MCF 10A (cell line): ENCODE measurements around the gene CCDC24. TPM values are rescaled to one million over a fixed set of nuclear protein-coding genes. Genes with fewer than 3 reads are reported as not detected.

ENCODE experiments used
- BruUV-seq: library from RNA; stranded (reverse); fragments of 400-500 nt; replicated peaks from 2 replicates; lab custom pipeline; 2021; lab: Mats Ljungman, UMichigan
- CTCF ChIA-PET: fragments of 300-600 bp; sonication (Branson Sonifier 250); formaldehyde crosslinking; extraction: SDS; loops from one replicate; lab custom pipeline; 2021; ENCODE audit warnings: antibody characterized with exemption, inconsistent platforms; lab: Yijun Ruan, JAX
- POLR2A ChIA-PET: fragments of 300-600, 350-650 bp; sonication (Branson Sonifier 250); formaldehyde crosslinking; extraction: SDS; loops from one replicate; lab custom pipeline; 2020; ENCODE audit warnings: antibody characterized with exemption, inconsistent platforms; lab: Yijun Ruan, JAX
- DNase-seq: peaks from one replicate; pipeline ENCODE4 v3.0.0-alpha.2; 2018; ENCODE audit not compliant: unreplicated experiment
- H3K27ac Mint-ChIP-seq: one replicate; pipeline ENCODE4 v1.8.0; 2022; ENCODE audit warnings: mild to moderate bottlenecking, low read depth, mixed read lengths; ENCODE audit not compliant: unreplicated experiment
- H3K27me3 Mint-ChIP-seq: one replicate; pipeline ENCODE4 v1.8.0; 2022; ENCODE audit warnings: mixed read lengths; ENCODE audit not compliant: insufficient read depth, unreplicated experiment
- H3K36me3 Mint-ChIP-seq: one replicate; pipeline ENCODE4 v1.8.0; 2022; ENCODE audit warnings: mild to moderate bottlenecking, moderate library complexity, mixed read lengths; ENCODE audit not compliant: insufficient read depth, unreplicated experiment
- H3K4me1 Mint-ChIP-seq: one replicate; pipeline ENCODE4 v1.8.0; 2022; ENCODE audit warnings: mixed read lengths; ENCODE audit not compliant: insufficient read depth, unreplicated experiment
- H3K4me3 Mint-ChIP-seq: one replicate; pipeline ENCODE4 v1.8.0; 2022; ENCODE audit warnings: mild to moderate bottlenecking, moderate library complexity, mixed read lengths; ENCODE audit not compliant: unreplicated experiment
- H3K9me3 Mint-ChIP-seq: one replicate; pipeline ENCODE4 v1.8.0; 2022; ENCODE audit warnings: mixed read lengths; ENCODE audit not compliant: unreplicated experiment
- intact Hi-C: fragments of 100-400 bp; cut with micrococcal nuclease; formaldehyde crosslinking; loops from 2 replicates; pipeline ENCODE4 v1.14.1; 2022
- total RNA-seq: library from RNA; stranded (reverse); gene quantifications from 2 replicates; pipeline ENCODE4 v1.2.3, GENCODE V29; 2022
- TF ChIP-seq, protein P1 (sequence below): fragments of 200-600 bp; IDR thresholded peaks from one replicate; pipeline ENCODE4 v1.8.0; 2022; ENCODE audit warnings: antibody characterized with exemption, mild to moderate bottlenecking; ENCODE audit not compliant: unreplicated experiment

Gene CCDC24
- total RNA-seq, 1 experiment from 2014 or later, result 4.8 TPM

DNA sequence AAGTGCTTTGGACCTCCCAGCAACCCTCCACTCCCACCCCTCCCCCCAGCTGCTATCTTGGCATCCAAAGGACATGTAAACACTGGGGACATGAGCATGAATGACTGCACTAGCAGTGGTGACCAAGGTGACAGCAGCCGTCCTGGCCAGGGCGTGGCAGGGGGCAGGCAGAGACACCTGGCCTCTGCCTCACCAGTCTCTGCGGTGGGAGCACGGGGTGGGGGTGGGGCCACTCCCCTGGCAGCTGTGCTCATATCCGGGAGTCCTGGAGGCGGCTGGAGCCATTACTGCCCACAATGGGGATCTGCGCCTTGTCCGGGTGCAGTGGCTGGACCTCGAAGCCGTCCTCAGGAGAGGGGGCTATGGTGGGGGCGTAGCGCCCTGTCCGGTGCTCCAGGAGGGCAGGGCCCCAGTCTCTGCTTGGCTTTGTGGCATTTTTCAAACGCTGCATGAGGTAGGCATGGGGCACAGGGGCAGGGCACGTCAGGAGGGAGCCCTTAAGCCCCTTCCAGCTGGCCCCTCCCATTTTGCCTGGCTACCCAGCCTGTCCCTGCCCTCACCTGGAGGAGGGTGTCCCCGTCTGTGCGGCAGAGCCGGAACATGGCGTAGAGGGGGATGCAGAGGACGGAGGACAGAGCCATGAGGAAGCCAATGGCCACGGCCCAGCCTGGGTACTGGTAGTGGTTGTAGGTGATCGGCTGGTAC is 6.0 kb downstream of the CCDC24 start:
- peaks cover 30% of the 10 kb centered on the region for H3K36me3 Mint-ChIP-seq
- CTCF ChIA-PET, result no interaction called here
- intact Hi-C loops, result no loop called here
- H3K4me1 Mint-ChIP-seq, result no peaks in the 10 kb centered on the region
- no peak overlapping the region for H3K4me3 Mint-ChIP-seq
- DNase-seq, result no peak
- no peaks in the 10 kb centered on the region for H3K27me3 Mint-ChIP-seq
- no peak overlapping the region for H3K27ac Mint-ChIP-seq
- no peaks in the 10 kb centered on the region for H3K9me3 Mint-ChIP-seq
- no TSS peak for BruUV-seq
- TF ChIP-seq, protein P1, sequence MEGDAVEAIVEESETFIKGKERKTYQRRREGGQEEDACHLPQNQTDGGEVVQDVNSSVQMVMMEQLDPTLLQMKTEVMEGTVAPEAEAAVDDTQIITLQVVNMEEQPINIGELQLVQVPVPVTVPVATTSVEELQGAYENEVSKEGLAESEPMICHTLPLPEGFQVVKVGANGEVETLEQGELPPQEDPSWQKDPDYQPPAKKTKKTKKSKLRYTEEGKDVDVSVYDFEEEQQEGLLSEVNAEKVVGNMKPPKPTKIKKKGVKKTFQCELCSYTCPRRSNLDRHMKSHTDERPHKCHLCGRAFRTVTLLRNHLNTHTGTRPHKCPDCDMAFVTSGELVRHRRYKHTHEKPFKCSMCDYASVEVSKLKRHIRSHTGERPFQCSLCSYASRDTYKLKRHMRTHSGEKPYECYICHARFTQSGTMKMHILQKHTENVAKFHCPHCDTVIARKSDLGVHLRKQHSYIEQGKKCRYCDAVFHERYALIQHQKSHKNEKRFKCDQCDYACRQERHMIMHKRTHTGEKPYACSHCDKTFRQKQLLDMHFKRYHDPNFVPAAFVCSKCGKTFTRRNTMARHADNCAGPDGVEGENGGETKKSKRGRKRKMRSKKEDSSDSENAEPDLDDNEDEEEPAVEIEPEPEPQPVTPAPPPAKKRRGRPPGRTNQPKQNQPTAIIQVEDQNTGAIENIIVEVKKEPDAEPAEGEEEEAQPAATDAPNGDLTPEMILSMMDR, result no peak
- POLR2A ChIA-PET, result no interaction called here

DNA sequence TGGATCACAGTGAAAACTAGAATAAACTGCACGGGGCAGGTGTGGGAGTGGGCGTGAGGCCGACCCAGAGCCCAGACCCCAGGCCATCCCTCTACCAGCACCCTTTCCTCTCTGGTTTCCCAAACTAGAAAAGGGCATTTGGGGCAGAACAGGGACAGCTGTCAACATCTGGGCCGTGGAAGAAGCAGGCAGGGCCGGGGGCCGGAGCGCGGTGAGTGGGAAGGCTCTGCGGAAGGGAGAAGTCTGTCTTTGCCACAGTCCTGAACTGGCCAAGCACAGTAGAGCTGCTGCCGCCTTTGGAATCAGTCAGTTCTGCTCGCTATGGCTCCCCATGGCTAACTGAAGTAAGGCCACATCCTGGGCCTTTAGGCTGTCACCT is 6.6 kb downstream of the CCDC24 start:
- intact Hi-C loops, result no loop called here
- ChIA-PET CTCF (interaction anchor here (1.8 kb wide), 1 partner anchor 38 kb away, joined by 4 read pairs; no protein-coding TSS in a partner anchor), POLR2A (no interaction called here)
- TF ChIP-seq, protein P1, result no peak
- no peak for DNase-seq
- Mint-ChIP-seq H3K27ac (no peak overlapping the region), H3K9me3 (no peaks in the 10 kb centered on the region), H3K4me3 (no peak overlapping the region), H3K36me3 (peaks cover 30% of the 10 kb centered on the region), H3K27me3 (no peaks in the 10 kb centered on the region), H3K4me1 (no peaks in the 10 kb centered on the region)
- no TSS peak for BruUV-seq

GRCh38 chr1:43999455-43999854 is 8.1 kb downstream of the CCDC24 start:
- intact Hi-C loops, result no loop called here
- Mint-ChIP-seq H3K27me3 (no peaks in the 10 kb centered on the region), H3K9me3 (no peaks in the 10 kb centered on the region), H3K36me3 (peaks cover 35% of the 10 kb centered on the region), H3K4me3 (no peak overlapping the region), H3K27ac (no peak overlapping the region), H3K4me1 (no peaks in the 10 kb centered on the region)
- TF ChIP-seq, protein P1, result no peak
- no peak for DNase-seq
- BruUV-seq, result no TSS peak
- CTCF ChIA-PET, result interaction anchor here (1.0 to 1.8 kb wide), 5 partner anchors 14 to 236 kb away, joined by 3 to 4 read pairs (median 3); no protein-coding TSS in a partner anchor
- POLR2A ChIA-PET, result no interaction called here

DNA sequence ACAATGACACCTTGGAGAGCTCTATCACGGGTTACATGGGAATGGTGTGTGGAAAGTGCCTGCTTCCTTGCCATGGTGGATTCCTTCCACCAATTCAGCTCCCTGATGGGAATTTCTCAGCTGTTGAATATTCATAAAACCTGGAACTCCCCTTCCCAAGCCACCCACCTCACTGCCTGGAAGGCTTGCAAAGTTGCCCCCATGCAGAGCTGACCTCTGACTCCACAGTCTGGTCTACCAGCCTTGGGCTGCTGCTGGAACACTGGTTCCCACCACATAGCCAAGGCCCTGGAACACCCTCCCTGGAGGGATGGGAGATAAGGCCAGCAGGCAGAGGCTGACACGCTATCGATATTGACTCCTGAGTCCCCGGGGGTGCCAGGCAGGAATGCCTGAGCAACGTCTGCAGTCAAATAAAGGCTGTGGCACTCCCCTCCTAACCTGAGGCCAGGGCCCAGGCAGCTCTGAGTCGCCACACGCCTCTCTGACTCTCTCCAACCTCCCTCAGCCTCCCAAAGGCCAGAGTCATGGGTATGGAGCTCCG is 8.8 kb downstream of the CCDC24 start:
- ChIA-PET POLR2A (no interaction called here), CTCF (interaction anchor here (0.5 to 3.4 kb wide), 6 partner anchors 14 to 471 kb away, joined by 3 to 13 read pairs (median 3); no protein-coding TSS in a partner anchor)
- Mint-ChIP-seq H3K27ac (no peak overlapping the region), H3K4me1 (no peaks in the 10 kb centered on the region), H3K36me3 (peaks cover 35% of the 10 kb centered on the region), H3K9me3 (no peaks in the 10 kb centered on the region), H3K27me3 (no peaks in the 10 kb centered on the region), H3K4me3 (no peak overlapping the region)
- TF ChIP-seq, protein P1, result no peak
- BruUV-seq, result no TSS peak
- intact Hi-C loops, result no loop called here
- no peak for DNase-seq
